Erythroblast (primary cell): ENCODE results near the gene HCRTR2.

ENCODE experiments used
- DNase-seq, 2 experiments: peaks; one replicate each; lab custom pipeline; 2025; lab: John Stamatoyannopoulos, UW
- GATA1 ChIP-seq: IDR thresholded peaks from 2 replicates; pipeline ENCODE4 v1.6.1; 2011; ENCODE audit warnings: low read depth, mild to moderate bottlenecking, control low read depth, low read length, moderate library complexity
- POLR2A ChIP-seq: IDR thresholded peaks from 2 replicates; pipeline ENCODE4 v1.6.1; 2011; ENCODE audit warnings: mild to moderate bottlenecking, low read length

Gene HCRTR2

GRCh38 chr6:55320696-55321086, 146.4 kb downstream of the HCRTR2 start:
- TF ChIP-seq GATA1, result no peak
- no peak for TF ChIP-seq POLR2A
- no peak for DNase-seq

GRCh38 chr6:55327169-55327568, 152.9 kb downstream of the HCRTR2 start, which contains the start of gene GFRAL:
Gene GFRAL, plus strand, starts transcription at chr6:55327469. Its CDS starts 86 bp downstream, at chr6:55327555.
- no peak for DNase-seq
- no peak for TF ChIP-seq GATA1
